Measurements from ENCODE around the gene B4GALNT4. TPM values are rescaled to one million over a fixed set of nuclear protein-coding genes. Genes with fewer than 3 reads are reported as not detected.
"Not testable (repeated sequence)": the region's sequence is repeated elsewhere in the genome, so short reads cannot be mapped to it uniquely, and the experiment has no call there.

B4GALNT4 gene
- total and polyA plus RNA-seq, 12 donors = 0.09 to 1.7 (median 0.56) TPM; not detected in 3

- no peak for TF ChIP-seq CTCF (IDR thresholded peaks at IDR 0.05)
- Histone ChIP-seq H3K27ac (peak overlapping the region in 2 of 10 donors; percentile 22 to 62), H3K27me3 (no peaks in the 10 kb centered on the region), H3K4me1 (peaks cover 6 to 31% (median 18%) of the 10 kb centered on the region in 9 donors), H3K9me3 (no peaks in the 10 kb centered on the region), H3K4me3 (no peak overlapping the region), H3K36me3 (no peaks in the 10 kb centered on the region)
- ATAC-seq = no peak
- no peak for DNase-seq
- 91 to 93% methylated on average over 15 of the region's 15 CpGs for WGBS, 2 donors
- intact Hi-C loops (cut with DNase I) = loop anchor here in 6 of 10 donors (5.0 to 10.0 kb wide), 6 partner anchors 39 to 201 kb away; partner anchors contain the start of genes BET1L (in 1 of the 6), RIC8A (in 1 of the 6) and RNH1 (in 1 of the 6)
These were observed 39.1 kb downstream of the B4GALNT4 start for GRCh38 chr11:408154-409007.

DNA sequence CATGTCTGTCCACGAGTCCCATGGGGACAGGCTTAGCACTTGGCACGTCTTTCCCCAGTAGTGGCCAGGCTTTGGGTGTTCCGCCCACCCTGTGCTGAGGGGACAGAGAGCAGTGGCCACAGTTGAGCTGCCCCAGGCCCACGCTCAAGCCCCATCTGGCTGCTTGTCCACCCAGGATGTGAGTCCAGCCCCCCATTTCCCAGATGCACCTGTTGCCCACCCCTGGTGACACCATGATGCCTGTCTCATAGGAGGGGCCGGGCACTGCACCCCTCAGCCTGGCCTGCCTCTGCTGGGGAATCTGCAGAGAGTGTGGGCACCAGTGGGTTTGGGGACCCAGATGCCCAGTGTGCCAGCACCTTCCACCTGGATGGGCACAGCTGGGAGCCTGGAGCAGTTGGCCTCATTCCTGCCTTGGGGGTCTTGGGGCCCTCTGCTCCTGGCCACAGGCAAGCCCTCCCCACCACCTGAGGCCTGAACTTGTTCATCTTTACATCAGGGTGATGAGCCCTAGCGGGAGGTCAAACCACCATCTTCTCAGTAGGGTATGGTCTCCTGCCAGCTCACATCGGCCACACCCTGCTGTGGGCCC lies 39.8 kb downstream of the B4GALNT4 start:
- Histone ChIP-seq H3K9me3 (no peaks in the 10 kb centered on the region), H3K4me3 (no peak overlapping the region), H3K27ac (peak overlapping the region in 1 of 10 donors; percentile 22), H3K4me1 (peaks cover 6 to 32% (median 18%) of the 10 kb centered on the region in 9 donors), H3K36me3 (no peaks in the 10 kb centered on the region), H3K27me3 (no peaks in the 10 kb centered on the region)
- ATAC-seq (no peak), DNase-seq (no peak)
- WGBS, 2 donors = 81 to 87% methylated on average over 7 of the region's 7 CpGs
- no peak for TF ChIP-seq CTCF (IDR thresholded peaks at IDR 0.05)
- intact Hi-C loops (cut with DNase I) = loop anchor here in 6 of 10 donors (5.0 to 10.0 kb wide), 6 partner anchors 38 to 202 kb away; partner anchors contain the start of genes BET1L (in 1 of the 6), RIC8A (in 1 of the 6) and RNH1 (in 1 of the 6)

- TF ChIP-seq CTCF (IDR thresholded peaks at IDR 0.05) = no peak
- 67 to 74% methylated on average over 18 of the region's 18 CpGs for WGBS, 2 donors
- H3K27ac ChIP-seq = no peak overlapping the region
- DNase-seq (no peak), ATAC-seq (no peak)
- H3K4me1 ChIP-seq = peaks cover 6 to 32% (median 18%) of the 10 kb centered on the region in 9 donors
- intact Hi-C loops (cut with DNase I) = loop anchor here in 6 of 10 donors (5.0 to 10.0 kb wide), 6 partner anchors 37 to 203 kb away; partner anchors contain the start of genes BET1L (in 1 of the 6), RIC8A (in 1 of the 6) and RNH1 (in 1 of the 6)
- peaks cover 0 to 5% (median 0%) of the 10 kb centered on the region in 7 donors for H3K27me3 ChIP-seq
- H3K4me3 ChIP-seq = no peak overlapping the region
- no peaks in the 10 kb centered on the region for H3K36me3 ChIP-seq
- no peaks in the 10 kb centered on the region for H3K9me3 ChIP-seq
These were observed 40.5 kb downstream of the B4GALNT4 start for GRCh38 chr11:409600-410483.

DNA sequence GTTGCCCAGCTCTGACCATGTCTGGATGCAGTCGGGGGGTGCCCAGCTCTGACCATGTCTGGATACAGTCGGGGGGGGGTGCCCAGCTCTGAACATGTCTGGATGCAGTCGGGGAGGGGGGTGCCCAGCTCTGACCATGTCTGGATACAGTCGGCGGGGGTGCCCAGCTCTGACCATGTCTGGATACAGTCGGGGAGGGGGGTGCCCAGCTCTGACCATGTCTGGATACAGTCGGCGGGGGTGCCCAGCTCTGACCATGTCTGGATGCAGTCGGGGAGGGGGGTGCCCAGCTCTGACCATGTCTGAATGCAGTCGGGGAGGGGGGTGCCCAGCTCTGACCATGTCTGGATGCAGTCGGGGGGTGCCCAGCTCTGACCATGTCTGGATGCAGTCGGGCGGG lies 41.4 kb downstream of the B4GALNT4 start:
- H3K9me3 ChIP-seq; intact Hi-C loops (cut with DNase I); H3K27ac ChIP-seq; ATAC-seq; H3K4me3 ChIP-seq; H3K27me3 ChIP-seq; DNase-seq; H3K36me3 ChIP-seq: not testable (repeated sequence)
- peaks cover 6 to 35% (median 16%) of the 10 kb centered on the region in 9 donors for H3K4me1 ChIP-seq
- 87 to 91% methylated on average over 13 of the region's 13 CpGs for WGBS, 2 donors

- H3K9me3 ChIP-seq; H3K4me3 ChIP-seq; H3K27ac ChIP-seq; H3K36me3 ChIP-seq; intact Hi-C loops (cut with DNase I); ATAC-seq; DNase-seq: not testable (repeated sequence)
- 81 to 84% methylated on average over 9 of the region's 11 CpGs for WGBS, 2 donors
- H3K27me3 ChIP-seq = peaks cover 6 to 18% (median 13%) of the 10 kb centered on the region in 7 donors
- peaks cover 1 to 35% (median 11%) of the 10 kb centered on the region in 9 donors for H3K4me1 ChIP-seq
These were observed 42.2 kb downstream of the B4GALNT4 start for GRCh38 chr11:411520-411919.

Data from heart right ventricle (tissue), 16 donors.